PC-9 (cell line): Measurements from ENCODE around the gene COQ9.

Source experiments
- EZH2 ChIP-seq: fragments of 200-600 bp; sonication (generic); IDR thresholded peaks from 2 replicates; pipeline ENCODE4 v1.8.0; 2017; ENCODE audit warnings: antibody characterized with exemption, low read depth
- TF ChIP-seq, protein P1 (sequence below): fragments of 200-600 bp; sonication (generic); conservative IDR thresholded peaks from 2 replicates; pipeline ENCODE4 v1.6.1; 2017; ENCODE audit warnings: mixed run types, antibody characterized with exemption, mild to moderate bottlenecking, moderate library complexity

DNA sequence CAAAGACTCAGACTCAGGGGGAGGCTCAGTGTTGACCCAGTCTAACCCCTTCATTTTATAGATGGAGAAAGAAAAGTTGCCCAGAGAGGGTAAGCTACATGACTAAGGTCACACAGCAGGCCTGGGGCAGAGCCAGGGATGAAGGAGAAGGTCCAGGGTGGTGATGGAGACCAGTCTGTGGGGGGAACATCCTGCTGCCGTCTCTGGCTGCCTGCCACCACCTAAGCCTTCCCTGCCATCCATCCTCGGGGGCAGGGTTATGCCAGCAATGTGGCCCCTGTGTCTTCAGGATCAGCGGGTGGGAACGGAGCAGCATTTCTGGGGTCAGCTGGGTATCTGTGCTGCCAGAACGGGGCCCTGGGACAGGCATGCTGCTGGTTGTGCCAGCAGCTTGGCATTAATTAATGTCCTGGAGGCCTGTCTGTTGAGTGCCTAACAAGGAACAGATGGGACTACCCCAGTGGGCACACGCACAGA lies 33.5 kb downstream of the COQ9 start:
- TF ChIP-seq, protein P1, sequence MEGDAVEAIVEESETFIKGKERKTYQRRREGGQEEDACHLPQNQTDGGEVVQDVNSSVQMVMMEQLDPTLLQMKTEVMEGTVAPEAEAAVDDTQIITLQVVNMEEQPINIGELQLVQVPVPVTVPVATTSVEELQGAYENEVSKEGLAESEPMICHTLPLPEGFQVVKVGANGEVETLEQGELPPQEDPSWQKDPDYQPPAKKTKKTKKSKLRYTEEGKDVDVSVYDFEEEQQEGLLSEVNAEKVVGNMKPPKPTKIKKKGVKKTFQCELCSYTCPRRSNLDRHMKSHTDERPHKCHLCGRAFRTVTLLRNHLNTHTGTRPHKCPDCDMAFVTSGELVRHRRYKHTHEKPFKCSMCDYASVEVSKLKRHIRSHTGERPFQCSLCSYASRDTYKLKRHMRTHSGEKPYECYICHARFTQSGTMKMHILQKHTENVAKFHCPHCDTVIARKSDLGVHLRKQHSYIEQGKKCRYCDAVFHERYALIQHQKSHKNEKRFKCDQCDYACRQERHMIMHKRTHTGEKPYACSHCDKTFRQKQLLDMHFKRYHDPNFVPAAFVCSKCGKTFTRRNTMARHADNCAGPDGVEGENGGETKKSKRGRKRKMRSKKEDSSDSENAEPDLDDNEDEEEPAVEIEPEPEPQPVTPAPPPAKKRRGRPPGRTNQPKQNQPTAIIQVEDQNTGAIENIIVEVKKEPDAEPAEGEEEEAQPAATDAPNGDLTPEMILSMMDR = no peak
- no peak for TF ChIP-seq EZH2
